ENCODE measurements around the gene STAT1.

The STAT1 gene

GRCh38 chr2:191015239-191015638 is 1.3 kb upstream of the STAT1 start:
- TF ChIP-seq, protein P1, sequence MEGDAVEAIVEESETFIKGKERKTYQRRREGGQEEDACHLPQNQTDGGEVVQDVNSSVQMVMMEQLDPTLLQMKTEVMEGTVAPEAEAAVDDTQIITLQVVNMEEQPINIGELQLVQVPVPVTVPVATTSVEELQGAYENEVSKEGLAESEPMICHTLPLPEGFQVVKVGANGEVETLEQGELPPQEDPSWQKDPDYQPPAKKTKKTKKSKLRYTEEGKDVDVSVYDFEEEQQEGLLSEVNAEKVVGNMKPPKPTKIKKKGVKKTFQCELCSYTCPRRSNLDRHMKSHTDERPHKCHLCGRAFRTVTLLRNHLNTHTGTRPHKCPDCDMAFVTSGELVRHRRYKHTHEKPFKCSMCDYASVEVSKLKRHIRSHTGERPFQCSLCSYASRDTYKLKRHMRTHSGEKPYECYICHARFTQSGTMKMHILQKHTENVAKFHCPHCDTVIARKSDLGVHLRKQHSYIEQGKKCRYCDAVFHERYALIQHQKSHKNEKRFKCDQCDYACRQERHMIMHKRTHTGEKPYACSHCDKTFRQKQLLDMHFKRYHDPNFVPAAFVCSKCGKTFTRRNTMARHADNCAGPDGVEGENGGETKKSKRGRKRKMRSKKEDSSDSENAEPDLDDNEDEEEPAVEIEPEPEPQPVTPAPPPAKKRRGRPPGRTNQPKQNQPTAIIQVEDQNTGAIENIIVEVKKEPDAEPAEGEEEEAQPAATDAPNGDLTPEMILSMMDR (IDR thresholded peaks at IDR 0.05), result no peak
- Histone ChIP-seq H3K4me3 (no peak overlapping the region), H3K27ac (no peak overlapping the region)
- no peak for DNase-seq (ENCODE audit: low spot score)

GRCh38 chr2:191014653-191015020 is 666 bp upstream of the STAT1 start:
- TF ChIP-seq, protein P1 (IDR thresholded peaks at IDR 0.05), result no peak
- no peak for DNase-seq (ENCODE audit: low spot score)
- H3K27ac ChIP-seq, result peak overlapping the region; percentile 77 to 94
- peak overlapping the region; percentile 89 for H3K4me3 ChIP-seq

GRCh38 chr2:191013682-191013931 is 364 bp downstream of the STAT1 start:
- H3K27ac ChIP-seq, result peak overlapping the region; percentile 77 to 94
- peak overlapping the region; percentile 89 for H3K4me3 ChIP-seq
- DNase-seq (ENCODE audit: low spot score), result no peak
- TF ChIP-seq, protein P1 (IDR thresholded peaks at IDR 0.05), result no peak

DNA sequence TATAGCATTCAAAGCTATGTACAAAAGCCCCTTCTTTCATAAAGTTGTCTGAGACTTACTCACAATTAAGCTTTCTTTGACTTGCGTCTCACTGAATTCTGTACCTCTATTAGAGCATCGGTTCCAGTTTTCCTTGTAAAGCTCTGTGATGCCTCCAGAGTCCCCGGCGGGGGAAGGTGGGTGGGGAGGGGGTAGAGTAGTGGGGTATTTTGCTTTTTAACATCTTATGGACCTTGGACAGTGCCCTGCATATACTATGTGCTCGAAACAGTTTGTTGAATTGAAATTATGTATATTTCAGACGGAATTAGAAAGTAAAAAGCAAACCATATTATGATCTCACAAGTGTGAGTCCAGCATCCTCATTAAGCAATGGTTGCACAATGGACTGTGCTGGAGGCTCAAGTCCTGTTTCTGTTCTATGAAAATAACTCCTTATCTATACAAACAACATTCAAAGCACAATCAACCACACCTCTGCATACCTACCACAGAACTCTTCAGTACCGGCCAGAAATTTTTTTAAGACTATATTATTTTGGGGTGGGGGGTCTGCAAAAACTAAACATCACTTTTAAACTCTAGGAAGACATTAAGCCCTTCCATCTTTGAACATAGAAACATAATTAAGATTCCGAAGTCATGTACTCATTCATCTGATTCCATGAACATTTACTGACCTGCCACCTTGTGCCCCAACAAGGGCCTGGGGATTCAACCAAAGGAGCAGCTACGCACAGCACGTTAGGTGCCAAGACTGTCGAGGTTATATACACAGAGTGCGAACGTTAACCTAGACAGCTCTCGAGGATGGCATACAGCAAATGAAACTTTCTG is 908 bp downstream of the STAT1 start:
- TF ChIP-seq, protein P1 (IDR thresholded peaks at IDR 0.05), result no peak
- Histone ChIP-seq H3K4me3 (peak overlapping the region; percentile 89), H3K27ac (peak overlapping the region; percentile 77 to 94)
- no peak for DNase-seq (ENCODE audit: low spot score)

GRCh38 chr2:191012346-191012745 is 1.6 kb downstream of the STAT1 start:
- no peak for DNase-seq (ENCODE audit: low spot score)
- Histone ChIP-seq H3K4me3 (peak overlapping the region; percentile 89), H3K27ac (no peak overlapping the region)
- TF ChIP-seq, protein P1 (IDR thresholded peaks at IDR 0.05), result no peak

GRCh38 chr2:191010887-191011885 is 2.8 kb downstream of the STAT1 start:
- TF ChIP-seq, protein P1 (IDR thresholded peaks at IDR 0.05), result no peak
- Histone ChIP-seq H3K27ac (no peak overlapping the region), H3K4me3 (no peak overlapping the region)
- DNase-seq (ENCODE audit: low spot score), result no peak
